GM23248 (cell line): Measurements from ENCODE around the gene IL1R1. TPM values are rescaled to one million over a fixed set of nuclear protein-coding genes. Genes with fewer than 3 reads are reported as not detected.
A peak's percentile ranks its signal among the peaks of the same experiment; 100 is the strongest.

Experiments used
- DNase-seq: peaks from one replicate; pipeline ENCODE4 v3.0.0-alpha.2; 2015
- H2AFZ ChIP-seq: fragments of 200-600 bp; sonication (generic); 2 replicates; pipeline ENCODE4 v1.6.1; 2016; ENCODE audit warnings: antibody characterized with exemption
- H3F3A ChIP-seq: fragments of 200-600 bp; sonication (generic); 2 replicates; pipeline ENCODE4 v1.6.1; 2016; ENCODE audit warnings: mild to moderate bottlenecking, antibody characterized with exemption, mixed run types; ENCODE audit not compliant: insufficient read depth
- H3K27ac ChIP-seq: fragments of 200-600 bp; sonication (generic); 2 replicates; pipeline ENCODE4 v1.5.1; 2016; ENCODE audit warnings: mild to moderate bottlenecking
- H3K27me3 ChIP-seq: fragments of 200-600 bp; sonication (generic); replicated peaks from 2 replicates; pipeline ENCODE4 v1.6.1; 2016; ENCODE audit warnings: mild to moderate bottlenecking; ENCODE audit not compliant: insufficient read depth
- H3K36me3 ChIP-seq: fragments of 200-600 bp; sonication (generic); 2 replicates; pipeline ENCODE4 v1.6.1; 2016; ENCODE audit warnings: low read depth, mild to moderate bottlenecking
- H3K4me1 ChIP-seq: fragments of 200-600 bp; sonication (generic); 2 replicates; pipeline ENCODE4 v1.6.1; 2016; ENCODE audit warnings: mild to moderate bottlenecking; ENCODE audit not compliant: insufficient read depth
- H3K4me2 ChIP-seq: fragments of 200-600 bp; sonication (generic); one replicate; pipeline ENCODE4 v1.6.1; 2016; ENCODE audit warnings: mild to moderate bottlenecking; ENCODE audit not compliant: unreplicated experiment
- H3K4me3 ChIP-seq: fragments of 200-600 bp; sonication (generic); 2 replicates; pipeline ENCODE4 v1.5.1; 2016; ENCODE audit warnings: mild to moderate bottlenecking
- H3K79me2 ChIP-seq: fragments of 200-600 bp; sonication (generic); 2 replicates; pipeline ENCODE4 v1.6.1; 2016; ENCODE audit warnings: mild to moderate bottlenecking; ENCODE audit not compliant: insufficient read depth
- H3K9ac ChIP-seq: fragments of 200-600 bp; sonication (generic); 2 replicates; pipeline ENCODE4 v1.6.1; 2016; ENCODE audit warnings: mild to moderate bottlenecking
- H3K9me2 ChIP-seq: fragments of 200-600 bp; sonication (generic); 2 replicates; pipeline ENCODE4 v1.6.1; 2016; ENCODE audit warnings: mixed run types, mild to moderate bottlenecking, moderate library complexity; ENCODE audit not compliant: insufficient read depth
- H3K9me3 ChIP-seq: fragments of 200-600 bp; sonication (generic); one replicate; pipeline ENCODE4 v1.6.1; 2017; ENCODE audit warnings: low read depth
- H4K20me1 ChIP-seq: fragments of 200-600 bp; sonication (generic); 2 replicates; pipeline ENCODE4 v1.6.0; 2016; ENCODE audit not compliant: insufficient read depth
- EZH2 ChIP-seq: fragments of 200-600 bp; sonication (generic); IDR thresholded peaks from 2 replicates; pipeline ENCODE4 v1.6.1; 2018; ENCODE audit warnings: antibody characterized with exemption, mild to moderate bottlenecking; ENCODE audit not compliant: insufficient read depth, poor library complexity, severe bottlenecking
- EZH2phosphoT487 ChIP-seq: fragments of 200-600 bp; sonication (generic); IDR thresholded peaks from 2 replicates; pipeline ENCODE4 v1.6.1; 2018; ENCODE audit warnings: antibody characterized with exemption, moderate library complexity, mild to moderate bottlenecking, low read depth; ENCODE audit not compliant: insufficient read depth
- WGBS, 2 experiments: methylation state at CpG; one replicate each; pipeline ENCODE4 v1.1.6; 2015 to 2017; ENCODE audit warnings: low lambda C conversion rate in 2 of 2, low coverage in 1 of 2; ENCODE audit errors: missing lambda C conversion rate in 2 of 2; 5-methylcytosine and 5-hydroxymethylcytosine counted together
- in situ Hi-C: fragments of 300-500 bp; cut with MboI; formaldehyde crosslinking; loops from 2 replicates; pipeline ENCODE4 v1.15.0; 2020
- polyA plus RNA-seq: library from polyadenylated mRNA; unstranded; fragments of >200 nt; fragmentation: Nextera tagmentation; extraction: Ambion mirVana; gene quantifications from 2 replicates; pipeline ENCODE4 v1.2.1, GENCODE V29; 2016
- total RNA-seq: library from RNA; depleted of rRNA; stranded (reverse); fragments of >200 nt; shearing (Covaris generic); gene quantifications from 2 replicates; pipeline ENCODE4 v1.2.3, GENCODE V29; 2014

IL1R1 gene
- total and polyA plus RNA-seq, 2 experiments from 2014 or later: 75.4 to 87.9 TPM

- H3K4me3 ChIP-seq: no peak overlapping the region
- no peaks in the 10 kb centered on the region for H4K20me1 ChIP-seq
- no peak overlapping the region for H3K9ac ChIP-seq
- TF ChIP-seq EZH2phosphoT487: no peak
- no peak for TF ChIP-seq EZH2
- no peaks in the 10 kb centered on the region for H3K9me2 ChIP-seq
- no peaks in the 10 kb centered on the region for H3K79me2 ChIP-seq
- peak overlapping the region; percentile 5 for H3K27ac ChIP-seq
- no peak overlapping the region for H2AFZ ChIP-seq
- peaks cover 83% of the 10 kb centered on the region for H3F3A ChIP-seq
- peaks cover 17% of the 10 kb centered on the region for H3K4me1 ChIP-seq
- DNase-seq: no peak
- WGBS, 2 experiments: 93 to 98% methylated on average over 2 of the region's 2 CpGs
- H3K27me3 ChIP-seq: no peaks in the 10 kb centered on the region
- in situ Hi-C loops: no loop called here
- no peak overlapping the region for H3K4me2 ChIP-seq
- no peaks in the 10 kb centered on the region for H3K9me3 ChIP-seq
- peaks cover 12% of the 10 kb centered on the region for H3K36me3 ChIP-seq
Measured at GRCh38 chr2:102184018-102184417, 41.5 kb downstream of the IL1R1 start.

GRCh38 chr2:102184568-102184967 is 42.0 kb downstream of the IL1R1 start:
- 91% methylated on average over 1 of the region's 1 CpG for WGBS, 2 experiments
- TF ChIP-seq EZH2 (no peak), EZH2phosphoT487 (no peak)
- Histone ChIP-seq H3K4me3 (no peak overlapping the region), H3K4me1 (peaks cover 16% of the 10 kb centered on the region), H3K9ac (no peak overlapping the region), H3K4me2 (no peak overlapping the region), H3K79me2 (no peaks in the 10 kb centered on the region), H3K9me3 (no peaks in the 10 kb centered on the region), H3K27ac (peak overlapping the region; percentile 5), H3K9me2 (no peaks in the 10 kb centered on the region), H4K20me1 (no peaks in the 10 kb centered on the region), H3K27me3 (no peaks in the 10 kb centered on the region), H3K36me3 (peaks cover 6% of the 10 kb centered on the region), H3F3A (peaks cover 77% of the 10 kb centered on the region), H2AFZ (0 out of 2 replicates have a peak overlapping the region, but pooled peaks have one; percentile 6)
- in situ Hi-C loops: no loop called here
- DNase-seq: no peak

DNA sequence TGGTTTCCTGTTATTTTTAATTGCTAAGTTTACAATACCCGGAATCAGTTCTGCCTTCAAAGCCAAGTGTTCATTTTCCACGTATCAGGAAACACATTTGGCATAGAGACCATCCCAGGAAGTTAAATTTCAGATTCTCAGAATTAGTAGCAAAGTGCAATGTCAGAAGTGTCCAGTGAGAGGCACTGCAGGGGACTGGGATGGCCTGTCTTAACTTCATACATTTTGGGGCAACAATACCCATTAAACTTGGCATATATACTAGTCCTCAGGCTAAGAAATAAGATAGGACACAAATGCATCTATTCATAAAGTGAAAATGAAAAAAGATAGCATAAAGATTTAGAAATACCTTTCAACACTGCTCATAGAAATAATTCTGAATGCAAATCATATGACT is 42.8 kb downstream of the IL1R1 start:
- Histone ChIP-seq H3K9me2 (no peaks in the 10 kb centered on the region), H3K27ac (no peak overlapping the region), H3K27me3 (no peaks in the 10 kb centered on the region), H3K4me1 (peaks cover 14% of the 10 kb centered on the region), H3K36me3 (no peaks in the 10 kb centered on the region), H3K9ac (no peak overlapping the region), H4K20me1 (no peaks in the 10 kb centered on the region), H3K4me2 (no peak overlapping the region), H3K4me3 (no peak overlapping the region), H3K9me3 (no peaks in the 10 kb centered on the region), H2AFZ (0 out of 2 replicates have a peak overlapping the region, but pooled peaks have one; percentile 6), H3K79me2 (no peaks in the 10 kb centered on the region), H3F3A (peaks cover 69% of the 10 kb centered on the region)
- no peak for TF ChIP-seq EZH2
- no peak for TF ChIP-seq EZH2phosphoT487
- in situ Hi-C loops: no loop called here
- WGBS, 2 experiments: 50 to 51% methylated on average over 2 of the region's 2 CpGs
- peak; percentile 57 for DNase-seq

- H3F3A ChIP-seq: peaks cover 60% of the 10 kb centered on the region
- in situ Hi-C loops: no loop called here
- WGBS, 2 experiments: 39 to 41% methylated on average over 27 to 31 of the region's 36 CpGs
- H3K4me1 ChIP-seq: peaks cover 21% of the 10 kb centered on the region
- no peaks in the 10 kb centered on the region for H3K79me2 ChIP-seq
- H3K9me2 ChIP-seq: no peaks in the 10 kb centered on the region
- peak within 1 kb of the TSS; percentile 92 for H2AFZ ChIP-seq
- H3K27me3 ChIP-seq: no peaks in the 10 kb centered on the region
- peak; percentile 41 for DNase-seq
- H3K27ac ChIP-seq: peak within 1 kb of the TSS; percentile 54
- H3K9ac ChIP-seq: peak within 1 kb of the TSS; percentile 91
- H3K4me2 ChIP-seq: peak within 1 kb of the TSS; percentile 87
- peak within 1 kb of the TSS; percentile 80 for H3K4me3 ChIP-seq
- H3K9me3 ChIP-seq: no peaks in the 10 kb centered on the region
- TF ChIP-seq EZH2phosphoT487: no peak
- no peak for TF ChIP-seq EZH2
- H4K20me1 ChIP-seq: no peaks in the 10 kb centered on the region
- no peaks in the 10 kb centered on the region for H3K36me3 ChIP-seq
Measured at GRCh38 chr2:102186791-102187495, 44.4 kb downstream of the IL1R1 start, which contains the start of gene IL1RL2. Gene IL1RL2 (plus strand): TSS chr2:102187023. CDS start chr2:102187868, 845 bp downstream.
